NCI-H1048 (cell line): ENCODE results near the gene ZDHHC19.
"Not testable (repeated sequence)": the region's sequence is repeated elsewhere in the genome, so short reads cannot be mapped to it uniquely, and the experiment has no call there.

Experiments
- DNase-seq: peaks from one replicate; lab custom pipeline; 2025; lab: John Stamatoyannopoulos, UW

The ZDHHC19 gene

GRCh38 chr3:196225086-196225485 is 13.9 kb upstream of the ZDHHC19 start:
- no peak for DNase-seq

GRCh38 chr3:196222876-196223595 is 11.8 kb upstream of the ZDHHC19 start:
- DNase-seq = no peak

GRCh38 chr3:196220991-196221390 is 9.8 kb upstream of the ZDHHC19 start:
- no peak for DNase-seq

GRCh38 chr3:196220587-196220986 is 9.4 kb upstream of the ZDHHC19 start:
- DNase-seq = no peak

GRCh38 chr3:196219970-196220311 is 8.7 kb upstream of the ZDHHC19 start:
- no peak for DNase-seq

- no peak for DNase-seq
These were observed 8.2 kb upstream of the ZDHHC19 start for GRCh38 chr3:196219194-196219969.

GRCh38 chr3:196218155-196218712 is 7.0 kb upstream of the ZDHHC19 start:
- DNase-seq = no peak

- no peak for DNase-seq
These were observed 6.3 kb upstream of the ZDHHC19 start for GRCh38 chr3:196217307-196218154.

- DNase-seq = no peak
These were observed 5.5 kb upstream of the ZDHHC19 start for GRCh38 chr3:196216681-196217211.

GRCh38 chr3:196216089-196216564 is 4.9 kb upstream of the ZDHHC19 start, which contains the start of gene SLC51A:
TSS of gene SLC51A (plus strand) at chr3:196216534. CDS start at chr3:196216713, 179 bp downstream.
- no peak for DNase-seq

GRCh38 chr3:196215493-196216020 is 4.4 kb upstream of the ZDHHC19 start:
- no peak for DNase-seq

GRCh38 chr3:196214783-196215441 is 3.7 kb upstream of the ZDHHC19 start:
- DNase-seq = no peak

- DNase-seq = not testable (repeated sequence)
These were observed 1.1 kb downstream of the ZDHHC19 start for GRCh38 chr3:196209944-196210672.

- no peak for DNase-seq
These were observed 2.1 kb downstream of the ZDHHC19 start for GRCh38 chr3:196208942-196209695.

- DNase-seq = no peak
These were observed 3.2 kb downstream of the ZDHHC19 start for GRCh38 chr3:196207833-196208607.

- DNase-seq = no peak
These were observed 3.9 kb downstream of the ZDHHC19 start for GRCh38 chr3:196207159-196207832.

GRCh38 chr3:196205442-196206205 is 5.6 kb downstream of the ZDHHC19 start:
- not testable (repeated sequence) for DNase-seq
